GM18909 (cell line): ENCODE measurements around the gene EPM2A.

Experiments used
- ATAC-seq: cut with Tn5 transposase; IDR thresholded peaks from one replicate; pipeline ENCODE4 v1.9.1; 2021; ENCODE audit warnings: mild to moderate bottlenecking; ENCODE audit not compliant: unreplicated experiment, poor library complexity

EPM2A gene

DNA sequence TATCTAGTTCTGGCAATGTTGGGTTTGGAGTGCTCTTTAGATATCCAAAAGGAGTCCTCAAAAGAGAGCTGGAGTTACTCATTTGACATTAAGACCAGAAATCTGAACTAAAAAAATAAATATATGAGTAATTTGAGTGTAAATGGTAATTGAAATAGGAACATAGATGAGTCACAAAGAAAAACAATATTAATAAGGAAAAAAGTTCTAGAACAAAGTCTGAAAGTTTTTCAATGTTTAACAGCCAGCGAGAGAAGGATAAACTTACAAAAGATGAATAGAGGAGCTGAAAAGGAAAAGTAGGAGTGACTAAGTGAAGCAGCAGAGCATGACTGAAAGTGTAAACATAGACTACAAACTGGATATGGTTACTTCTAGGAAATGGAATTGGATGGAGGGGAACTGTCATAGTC is 46.8 kb downstream of the EPM2A start:
- ATAC-seq: no peak

DNA sequence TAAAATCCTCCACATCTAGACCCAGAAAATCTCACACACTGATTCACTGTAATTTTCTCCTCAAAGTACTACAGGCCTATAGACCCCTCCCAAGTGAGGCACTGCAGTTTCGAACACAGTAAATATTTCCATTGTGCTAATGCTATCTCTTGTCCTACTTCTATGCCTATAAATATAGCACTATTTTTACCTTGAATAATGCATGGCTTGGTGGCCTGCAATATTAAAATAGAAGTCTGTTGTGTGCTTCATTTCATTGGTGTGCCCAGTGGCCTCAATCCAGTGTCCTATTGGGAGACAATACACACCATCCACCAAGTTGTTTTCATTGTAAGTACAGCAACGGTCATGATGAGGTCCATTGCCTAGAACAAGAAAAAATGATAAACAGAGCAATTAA is 49.4 kb downstream of the EPM2A start:
- ATAC-seq: no peak

DNA sequence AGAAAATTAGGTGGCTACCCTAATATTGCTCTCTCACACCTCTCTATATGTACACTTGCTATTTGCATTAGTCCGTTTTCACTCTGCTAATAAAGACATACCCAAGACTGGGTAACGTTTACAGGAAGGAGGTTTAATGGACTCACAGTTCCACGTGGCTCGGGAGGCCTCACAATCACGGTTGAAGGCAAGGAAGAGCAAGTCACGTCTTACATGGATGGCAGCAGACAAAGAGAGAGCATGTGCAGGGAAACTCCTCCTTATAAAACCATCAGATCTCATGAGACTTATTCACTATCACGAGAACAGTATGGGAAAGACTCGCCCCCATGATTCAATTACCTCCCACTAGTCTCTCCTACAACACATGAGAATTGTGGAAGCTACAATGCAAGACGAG is 53.4 kb downstream of the EPM2A start:
- ATAC-seq: no peak

DNA sequence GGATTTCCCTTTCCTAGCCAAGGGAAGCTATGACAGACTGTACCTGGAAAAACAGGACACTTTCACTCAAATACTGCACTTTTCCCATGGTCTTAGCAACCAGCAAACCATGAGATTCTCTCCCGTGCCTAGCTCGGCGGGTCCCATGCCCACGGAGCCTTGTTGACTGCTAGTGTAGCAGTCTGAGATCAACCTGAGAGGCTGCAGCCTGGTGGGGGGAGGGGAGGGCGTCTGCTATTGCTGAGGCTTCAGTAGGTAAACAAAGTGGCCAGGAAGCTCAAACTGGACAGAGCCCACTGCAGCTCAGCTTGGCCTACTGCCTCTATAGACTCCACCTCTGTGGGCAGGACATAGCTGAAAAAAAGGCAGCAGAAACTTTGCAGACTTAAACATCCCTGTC is 61.8 kb downstream of the EPM2A start:
- ATAC-seq: no peak

DNA sequence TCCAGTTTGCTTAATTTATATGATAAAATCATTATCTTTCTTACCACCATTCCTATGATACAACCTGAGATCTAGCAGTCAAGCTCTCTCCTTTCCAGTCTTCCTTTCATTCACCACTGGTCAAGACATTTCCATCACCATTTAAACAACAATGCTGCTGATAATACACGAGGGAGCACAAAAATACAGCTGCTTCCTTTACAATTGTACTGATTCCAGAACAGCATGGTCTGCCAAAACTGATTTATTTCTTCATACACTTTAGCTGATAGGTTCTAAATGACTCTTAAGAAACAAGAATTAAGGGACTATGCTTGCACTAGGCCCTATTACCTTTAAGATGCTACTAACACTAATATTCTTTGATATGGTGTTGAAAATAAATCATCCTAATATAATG is 65.0 kb downstream of the EPM2A start:
- ATAC-seq: no peak

DNA sequence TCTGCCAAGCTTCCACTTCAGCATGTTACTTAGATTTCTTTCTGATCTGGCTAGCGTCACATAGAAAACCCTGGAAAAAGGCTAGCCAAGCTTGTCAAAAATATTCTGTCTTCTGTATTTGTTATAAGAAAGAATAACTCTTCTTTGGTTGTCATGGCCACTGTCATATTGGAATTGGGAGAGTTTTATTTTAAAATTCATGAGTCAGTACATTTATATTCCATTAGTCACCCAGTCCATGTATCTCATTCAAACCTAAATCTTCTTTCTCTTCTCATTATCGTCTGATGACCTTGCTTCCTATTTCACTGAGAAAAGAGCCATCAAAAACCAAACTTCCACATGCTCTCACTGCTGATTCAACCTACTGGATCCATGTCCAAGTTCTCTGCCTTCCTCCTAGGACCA is 65.7 kb downstream of the EPM2A start:
- ATAC-seq: no peak

DNA sequence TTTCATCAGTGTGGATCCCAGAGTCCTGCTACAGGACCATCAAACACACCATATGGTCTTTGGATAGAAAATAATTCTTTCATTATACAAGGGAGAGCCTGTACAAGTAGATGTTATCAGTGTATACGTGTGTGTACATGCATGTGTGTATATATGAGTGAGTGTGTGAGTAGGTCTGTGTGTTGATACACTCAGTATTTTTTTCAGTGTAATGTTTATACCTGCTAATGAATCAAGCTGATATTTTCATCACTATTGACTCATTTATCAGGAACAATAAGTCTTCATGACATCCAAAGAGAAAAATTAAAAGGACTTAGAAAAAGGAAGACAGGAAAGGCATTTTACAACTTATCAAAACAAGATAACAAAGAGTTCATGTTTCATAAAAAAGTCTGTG is 66.5 kb downstream of the EPM2A start:
- ATAC-seq: no peak

DNA sequence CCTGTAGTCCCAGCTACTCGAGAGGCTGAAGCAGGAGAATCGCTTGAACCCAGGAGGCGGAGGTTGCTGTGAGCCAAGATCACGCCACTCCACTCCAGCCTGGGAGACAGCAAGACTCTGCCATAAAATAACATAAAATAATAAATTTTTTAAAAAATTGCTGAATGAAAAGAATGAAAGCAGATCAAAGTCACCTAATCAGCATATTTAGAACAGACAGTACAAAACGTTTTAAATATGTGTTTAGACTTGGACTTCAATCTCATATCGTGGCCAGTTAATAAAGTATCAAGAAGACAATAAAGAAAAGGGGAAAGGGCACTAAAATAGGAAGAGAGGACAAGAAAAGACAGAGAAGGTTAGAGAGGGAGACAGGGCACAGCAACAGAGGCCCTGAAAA is 74.6 kb downstream of the EPM2A start:
- no peak for ATAC-seq

DNA sequence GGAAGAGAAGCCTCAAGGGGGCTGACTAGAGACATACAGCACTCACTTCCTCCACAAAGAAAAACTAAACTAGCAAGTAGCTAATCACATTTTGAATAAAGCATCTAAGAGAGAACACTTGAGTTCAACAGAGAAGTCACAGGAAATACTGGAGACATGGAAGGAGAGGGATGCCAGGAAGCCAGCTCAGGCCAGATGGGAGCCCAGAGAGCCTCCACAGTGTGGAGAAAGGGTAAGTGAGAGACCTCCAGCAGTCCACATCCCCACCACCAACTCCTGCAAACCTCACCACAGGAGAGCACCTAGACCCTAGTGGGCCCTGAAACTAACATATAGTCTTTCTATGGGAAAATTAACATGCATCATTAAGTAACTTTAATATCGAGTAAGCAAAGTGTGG is 79.2 kb downstream of the EPM2A start:
- no peak for ATAC-seq

DNA sequence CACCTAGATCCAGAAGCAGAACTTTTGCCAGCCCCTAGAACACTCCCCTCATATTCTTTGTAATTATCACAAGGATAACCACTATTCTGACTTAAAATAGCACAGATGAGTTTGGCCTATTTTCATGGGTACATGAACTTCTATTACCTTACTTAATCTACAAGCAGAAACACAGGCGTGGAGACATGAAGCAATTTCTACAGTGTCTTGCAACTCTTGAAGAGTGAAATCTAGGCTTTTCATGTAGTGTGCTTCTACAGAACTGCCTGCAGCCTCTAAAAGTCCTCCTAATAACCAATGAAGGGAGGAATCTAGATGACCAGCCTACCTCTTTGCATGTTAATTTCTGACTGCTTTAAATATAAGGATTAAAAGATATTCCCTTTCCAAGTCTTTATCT is 82.7 kb downstream of the EPM2A start:
- no peak for ATAC-seq

DNA sequence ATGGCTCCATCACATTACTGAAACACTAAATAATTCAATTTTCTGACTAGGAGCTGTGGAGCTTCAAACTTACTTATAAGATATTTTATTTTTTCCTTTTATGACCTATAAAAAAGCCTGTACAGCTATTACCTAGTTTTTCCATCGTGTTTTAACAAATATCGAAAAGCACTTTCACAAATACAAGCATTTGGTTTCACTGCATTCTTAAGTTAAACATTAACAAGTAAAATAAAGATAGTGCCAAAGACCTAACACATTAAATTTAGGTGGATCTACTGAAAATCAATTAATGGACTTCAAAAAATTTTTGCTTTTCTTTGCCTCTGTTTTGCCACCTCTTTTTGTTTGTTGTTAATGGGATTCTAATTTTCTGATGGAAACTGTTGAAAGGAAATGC is 83.3 kb downstream of the EPM2A start:
- no peak for ATAC-seq

DNA sequence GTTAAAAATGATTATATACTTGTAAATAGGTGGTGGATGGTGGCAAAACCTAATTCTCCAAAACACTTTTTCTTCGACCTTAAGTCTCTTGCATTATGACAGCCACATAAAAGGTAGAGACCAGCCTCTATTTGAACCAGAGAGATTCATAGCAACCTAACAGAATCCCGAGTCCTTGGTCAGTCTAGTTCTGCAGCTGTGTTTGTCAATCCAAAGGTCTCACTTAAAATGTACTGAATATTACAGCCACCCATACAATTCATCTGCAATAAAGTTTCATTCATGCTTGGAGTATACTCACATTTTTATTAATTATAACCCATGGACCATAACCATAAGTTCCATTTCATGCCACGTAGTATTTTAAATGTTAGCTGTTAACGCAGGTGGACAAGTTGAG is 87.2 kb downstream of the EPM2A start:
- no peak for ATAC-seq

DNA sequence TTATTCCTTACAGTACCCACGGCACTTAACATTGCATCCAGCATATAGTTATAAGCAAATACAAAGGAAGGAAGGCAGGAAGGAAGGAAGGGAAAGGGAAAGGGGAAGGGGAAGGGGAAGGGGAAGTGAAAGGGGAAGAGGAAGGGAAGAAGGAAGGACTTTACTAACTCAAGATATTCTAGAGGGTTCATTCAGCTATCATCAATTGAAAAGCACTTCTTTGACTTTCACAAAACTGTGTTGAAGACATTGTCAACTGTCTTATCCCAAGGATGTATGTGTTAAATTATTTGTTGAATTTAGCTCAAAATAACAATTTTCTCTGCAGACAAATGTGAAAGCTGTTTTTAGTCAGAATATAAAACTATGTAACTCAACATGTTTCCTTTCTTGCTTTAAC is 87.7 kb downstream of the EPM2A start:
- ATAC-seq: no peak

DNA sequence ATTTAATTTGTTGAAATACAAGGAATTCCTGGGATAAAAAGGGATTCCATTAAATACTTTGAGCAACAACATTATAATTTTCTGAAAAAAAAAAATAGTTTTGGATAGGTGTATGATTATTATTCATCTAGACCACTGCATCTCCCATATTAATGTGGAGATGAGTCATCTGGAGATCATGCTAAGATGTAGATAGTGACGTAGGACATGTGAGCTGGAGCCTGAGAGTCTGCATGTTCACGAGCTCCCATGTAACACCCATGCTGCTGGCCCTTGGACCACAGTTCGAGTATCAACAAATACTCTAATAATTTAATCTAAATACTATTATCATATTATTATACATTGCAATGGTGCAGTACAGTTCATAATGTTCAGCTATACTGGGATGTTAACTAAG is 91.6 kb downstream of the EPM2A start:
- ATAC-seq: no peak

DNA sequence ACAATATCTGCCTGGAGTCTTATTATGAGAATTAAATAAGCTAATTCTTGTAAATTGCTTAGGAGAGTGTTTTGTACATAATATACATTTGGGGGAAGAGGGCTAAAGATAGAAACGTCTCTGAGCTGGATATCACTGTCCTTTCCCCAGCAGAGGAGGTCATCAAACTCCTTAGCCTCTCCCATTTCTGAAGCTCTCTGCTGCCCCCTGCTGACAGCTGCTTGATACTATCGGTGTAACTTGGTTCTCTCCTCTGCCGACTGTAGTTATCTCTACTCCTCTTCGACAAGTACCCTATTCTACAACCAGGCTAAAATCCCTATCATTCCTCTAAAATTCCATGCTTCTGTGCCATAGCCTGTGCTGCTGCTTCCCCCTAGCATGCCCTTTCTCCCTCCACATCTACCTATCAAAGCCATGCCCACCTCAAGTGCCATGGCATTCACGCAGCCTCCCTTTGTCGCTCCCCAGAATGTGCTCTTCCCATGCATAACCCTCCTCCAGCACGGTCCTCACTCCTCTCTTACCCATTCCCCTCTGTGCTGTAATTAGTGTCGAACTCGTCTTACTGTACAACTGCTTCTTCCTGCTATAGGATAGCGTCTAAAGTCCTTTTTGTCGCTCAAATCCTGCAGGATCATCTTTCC is 101.2 kb downstream of the EPM2A start:
- peak; percentile 94 for ATAC-seq

DNA sequence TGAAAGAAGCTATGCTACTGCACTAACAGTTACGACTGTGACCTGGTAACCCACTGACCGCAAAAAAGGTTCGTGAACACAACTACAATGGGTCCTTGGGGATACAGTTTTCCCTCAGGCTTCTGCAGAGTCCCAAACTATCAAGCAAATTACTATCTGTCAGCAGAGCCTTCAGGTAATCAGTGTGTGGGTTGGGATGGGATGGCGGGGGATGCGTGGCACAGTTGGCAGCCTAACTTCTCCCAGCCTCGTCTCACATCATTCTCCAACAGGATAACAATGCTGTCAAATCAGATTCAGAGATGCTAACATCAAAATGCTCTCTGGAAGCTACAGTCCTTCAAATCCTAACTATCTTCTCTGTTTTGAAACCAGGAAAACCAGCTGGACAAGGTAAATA is 102.3 kb downstream of the EPM2A start:
- no peak for ATAC-seq

DNA sequence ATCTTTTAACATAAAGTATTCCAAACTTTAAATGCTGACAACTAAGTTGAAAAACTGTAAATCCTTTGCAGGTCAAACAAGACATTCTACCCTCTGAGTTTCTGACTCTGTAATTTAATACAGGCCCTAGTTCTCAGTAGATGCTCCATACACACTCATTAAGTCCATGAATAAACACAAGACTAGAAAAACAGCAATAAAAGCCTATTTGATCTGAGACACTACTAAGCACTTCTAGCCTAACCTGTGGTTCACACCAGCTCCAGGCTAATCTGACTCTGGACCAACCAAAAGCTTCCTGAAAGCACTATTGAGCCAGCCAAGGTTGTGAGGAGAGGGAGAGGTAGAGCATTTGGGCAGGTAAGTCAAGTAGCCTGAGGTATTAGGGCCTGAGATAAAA is 103.9 kb downstream of the EPM2A start:
- no peak for ATAC-seq

DNA sequence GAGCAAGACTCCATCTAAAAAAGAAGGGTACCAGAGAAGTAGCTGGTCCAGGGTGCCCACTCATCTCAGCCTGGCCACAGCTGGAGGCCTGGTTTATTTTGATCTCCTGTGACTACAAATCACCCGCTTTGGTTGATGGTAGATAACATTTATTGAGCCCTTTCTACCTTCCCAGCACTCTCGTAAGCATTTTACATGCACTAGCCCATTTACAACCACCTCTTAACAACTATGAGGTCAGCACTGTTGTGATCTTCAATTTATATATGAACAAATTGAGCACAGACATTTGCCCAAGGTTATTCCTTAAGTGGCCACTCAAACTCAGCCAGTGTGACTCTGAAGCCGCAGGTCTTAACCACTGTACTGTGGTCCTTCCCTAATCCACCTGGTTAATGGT is 104.7 kb downstream of the EPM2A start:
- no peak for ATAC-seq

DNA sequence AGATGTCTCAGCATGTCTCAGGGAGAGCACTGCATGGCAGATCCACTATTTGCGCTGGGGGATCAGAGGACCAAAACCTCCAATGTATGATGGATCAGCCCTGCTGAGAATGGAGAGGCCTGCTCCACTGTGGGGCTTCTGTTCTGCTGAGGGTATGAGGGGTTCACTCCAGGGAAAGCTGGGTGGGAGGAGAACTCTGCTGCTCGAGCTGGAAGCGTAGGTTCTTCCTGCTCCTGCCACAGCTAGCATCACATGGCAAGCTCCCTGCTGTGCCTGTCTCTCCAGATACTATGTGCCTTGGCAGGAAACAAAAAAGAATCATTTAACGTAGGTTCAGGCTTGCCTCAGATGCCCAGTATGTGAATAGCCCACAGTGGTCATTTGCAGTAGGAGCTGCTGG is 105.8 kb downstream of the EPM2A start:
- no peak for ATAC-seq

DNA sequence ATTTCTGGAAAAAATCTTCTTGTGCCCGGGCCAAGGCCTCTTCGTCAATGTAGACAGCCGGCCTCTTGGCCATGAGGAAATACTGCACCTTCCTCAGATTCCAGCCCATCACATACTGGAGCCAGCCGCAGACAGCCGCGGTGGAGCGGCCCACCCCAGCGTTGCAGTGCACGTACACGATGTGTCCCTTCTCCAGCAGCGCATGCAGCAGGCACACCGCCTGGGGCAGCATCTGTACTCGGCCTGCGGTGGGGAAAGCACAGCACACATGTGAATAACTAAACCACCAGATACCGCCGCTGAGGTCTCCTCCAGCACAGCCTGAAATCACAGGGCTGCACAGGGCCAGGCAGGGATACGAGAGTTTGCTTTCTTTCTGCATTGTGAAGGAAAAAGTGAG is 107.9 kb downstream of the EPM2A start:
- no peak for ATAC-seq

DNA sequence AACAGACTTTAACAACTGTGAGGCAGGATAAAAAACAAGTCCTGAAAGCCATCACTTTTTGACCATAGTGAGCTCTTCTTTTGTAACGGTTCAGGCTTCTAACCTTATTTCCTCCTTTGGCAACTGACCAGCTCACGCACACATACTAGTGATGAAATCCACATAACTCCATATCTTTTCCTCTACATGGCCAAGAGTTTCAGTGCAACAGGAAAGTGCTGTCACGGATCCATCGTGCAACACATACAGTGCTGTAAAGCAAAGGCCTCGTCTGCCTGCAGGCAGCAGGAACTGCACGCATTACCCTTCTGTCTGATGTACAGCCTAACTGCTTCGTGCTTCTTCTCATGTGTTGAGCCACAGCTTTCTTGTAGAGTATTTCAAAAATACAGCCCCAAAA is 108.5 kb downstream of the EPM2A start:
- no peak for ATAC-seq

DNA sequence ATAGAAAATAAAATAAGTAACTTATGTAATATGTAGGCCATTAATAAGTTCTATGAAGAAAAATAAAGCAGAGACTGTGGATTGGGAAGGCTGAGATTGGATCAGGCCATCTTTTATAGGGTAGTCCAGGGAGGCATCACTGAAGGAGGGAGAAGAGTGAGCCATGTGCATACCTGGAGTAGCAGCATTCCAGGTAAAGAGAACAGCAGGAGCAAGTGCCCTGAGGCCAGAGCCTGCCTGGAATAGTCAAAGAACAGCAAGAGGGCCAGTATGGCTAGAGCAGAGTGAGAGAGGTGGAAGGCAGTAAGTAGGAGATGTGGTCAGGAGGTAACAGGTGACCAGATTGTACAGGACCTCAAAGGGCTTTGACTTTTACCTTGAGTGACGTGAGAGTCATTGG is 112.1 kb downstream of the EPM2A start:
- ATAC-seq: no peak

DNA sequence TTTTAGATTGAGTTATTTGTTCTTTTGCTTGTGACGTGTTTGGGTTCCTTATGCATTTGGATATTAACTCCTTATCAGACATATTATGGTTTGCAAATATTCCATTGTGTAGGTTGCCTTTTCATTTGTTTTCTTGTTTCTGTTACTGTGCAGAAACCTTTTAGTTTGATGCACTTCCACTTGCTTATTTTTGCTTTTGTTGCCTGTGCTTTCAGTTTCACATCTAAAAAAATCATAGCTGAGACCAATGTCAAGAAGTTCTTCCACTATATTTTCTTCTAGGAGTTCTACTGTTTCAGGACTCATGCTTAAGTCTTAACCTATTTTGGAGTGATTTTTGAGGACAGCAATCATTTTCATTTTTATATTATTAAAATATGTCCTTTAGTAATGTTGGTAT is 113.5 kb downstream of the EPM2A start:
- ATAC-seq: peak; percentile 77
